OCI-LY3 (cell line): ENCODE measurements around the gene RHD.
"Not testable (repeated sequence)": the region's sequence is repeated elsewhere in the genome, so short reads cannot be mapped to it uniquely, and the experiment has no call there.

Experiments used
- H2AFZ ChIP-seq: fragments of 200-600, 300-600 bp; shearing (Covaris generic); 2 replicates; pipeline ENCODE4 v1.6.0; 2014; ENCODE audit warnings: antibody characterized with exemption, low read depth, low read length
- H3K27ac ChIP-seq: fragments of 200-600, 300-600 bp; sonication (generic); 2 replicates; pipeline ENCODE4 v1.5.1; 2014; ENCODE audit warnings: mild to moderate bottlenecking, low read length, moderate library complexity, mixed read lengths
- H3K27me3 ChIP-seq: fragments of 200-600, 300-600 bp; sonication (generic); 2 replicates; pipeline ENCODE4 v1.6.1; 2014; ENCODE audit warnings: low read depth, low read length, mixed read lengths
- H3K36me3 ChIP-seq: fragments of 200-600, 300-600 bp; sonication (generic); replicated peaks from 2 replicates; pipeline ENCODE3; 2014; ENCODE audit warnings: low read depth, low read length, mixed read lengths
- H3K4me1 ChIP-seq: fragments of 300-600, 200-600 bp; sonication (generic); 2 replicates; pipeline ENCODE4 v1.6.1; 2014; ENCODE audit warnings: low read length, mixed read lengths
- H3K4me2 ChIP-seq: fragments of 200-600, 300-600 bp; sonication (generic); 2 replicates; pipeline ENCODE4 v1.6.1; 2014; ENCODE audit warnings: low read length, mixed read lengths
- H3K4me3 ChIP-seq: fragments of 300-600, 200-600 bp; sonication (generic); 2 replicates; pipeline ENCODE4 v1.5.1; 2014; ENCODE audit warnings: antibody characterized with exemption, mild to moderate bottlenecking, low read length, moderate library complexity
- H3K79me2 ChIP-seq: fragments of 300-600, 200-600 bp; shearing (Covaris generic); 2 replicates; pipeline ENCODE4 v1.6.1; 2014; ENCODE audit warnings: mild to moderate bottlenecking, low read length, mixed read lengths
- H3K9ac ChIP-seq: fragments of 300-600, 200-600 bp; shearing (Covaris generic); 2 replicates; pipeline ENCODE4 v1.6.0; 2014; ENCODE audit warnings: mild to moderate bottlenecking, low read length, moderate library complexity
- H3K9me3 ChIP-seq: fragments of 200-600, 300-600 bp; shearing (Covaris generic); 2 replicates; pipeline ENCODE4 v1.6.1; 2014; ENCODE audit warnings: low read length, mixed read lengths; ENCODE audit not compliant: insufficient read depth
- H4K20me1 ChIP-seq: fragments of 200-600, 300-600 bp; sonication (generic); 2 replicates; pipeline ENCODE4 v1.6.1; 2016; ENCODE audit warnings: low read length, mixed read lengths; ENCODE audit not compliant: insufficient read depth

The RHD gene

DNA sequence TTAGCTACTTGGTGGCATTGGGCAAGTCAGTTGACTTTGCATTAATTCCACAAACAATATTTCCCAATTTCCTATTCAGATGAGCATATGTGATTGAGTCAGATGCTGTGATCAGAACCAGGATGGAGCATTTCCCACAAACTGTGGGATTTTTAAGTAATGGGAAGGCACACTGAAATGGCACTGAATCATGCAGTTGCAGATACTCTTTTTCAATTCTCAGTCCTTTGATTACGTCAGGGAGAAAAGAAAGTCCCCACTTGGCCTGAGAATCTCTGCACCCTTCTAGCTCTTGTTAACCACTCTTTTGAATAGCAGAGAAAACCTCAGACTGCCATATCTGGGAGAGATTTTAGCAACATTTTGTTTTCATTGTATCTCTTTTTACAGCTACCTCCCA lies 36.8 kb downstream of the RHD start:
- H3K27ac ChIP-seq: not testable (repeated sequence)

DNA sequence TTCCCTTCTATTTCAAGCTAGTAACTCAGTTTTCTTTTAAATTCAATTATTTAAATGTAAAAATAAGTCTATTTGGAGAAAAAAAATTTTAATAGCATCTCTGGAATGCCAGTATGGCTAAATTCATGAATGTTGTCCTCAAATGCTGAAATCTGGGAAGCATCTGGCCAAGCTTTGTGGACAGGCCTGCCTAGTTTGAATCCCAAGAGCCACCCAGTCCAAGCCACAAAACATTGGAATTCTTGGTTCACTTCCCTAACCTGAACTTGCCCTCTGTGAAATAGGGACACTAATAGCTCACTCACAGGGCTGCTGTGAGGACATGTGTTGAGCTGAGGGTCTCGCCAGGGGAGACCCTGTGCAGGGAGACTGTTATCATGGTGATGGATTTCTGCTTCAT lies 37.2 kb downstream of the RHD start:
- not testable (repeated sequence) for H3K4me1 ChIP-seq, H3K79me2 ChIP-seq, H3K4me2 ChIP-seq, H3K9me3 ChIP-seq, H3K36me3 ChIP-seq, H3K9ac ChIP-seq, H3K4me3 ChIP-seq, H3K27me3 ChIP-seq, H3K27ac ChIP-seq, H4K20me1 ChIP-seq, H2AFZ ChIP-seq

More for the DNA sequence above, 36.8 kb downstream of the RHD start:
- not testable (repeated sequence) for H2AFZ ChIP-seq, H3K36me3 ChIP-seq, H3K4me2 ChIP-seq, H3K79me2 ChIP-seq, H3K4me3 ChIP-seq, H3K9ac ChIP-seq, H3K4me1 ChIP-seq, H4K20me1 ChIP-seq, H3K9me3 ChIP-seq, H3K27me3 ChIP-seq

DNA sequence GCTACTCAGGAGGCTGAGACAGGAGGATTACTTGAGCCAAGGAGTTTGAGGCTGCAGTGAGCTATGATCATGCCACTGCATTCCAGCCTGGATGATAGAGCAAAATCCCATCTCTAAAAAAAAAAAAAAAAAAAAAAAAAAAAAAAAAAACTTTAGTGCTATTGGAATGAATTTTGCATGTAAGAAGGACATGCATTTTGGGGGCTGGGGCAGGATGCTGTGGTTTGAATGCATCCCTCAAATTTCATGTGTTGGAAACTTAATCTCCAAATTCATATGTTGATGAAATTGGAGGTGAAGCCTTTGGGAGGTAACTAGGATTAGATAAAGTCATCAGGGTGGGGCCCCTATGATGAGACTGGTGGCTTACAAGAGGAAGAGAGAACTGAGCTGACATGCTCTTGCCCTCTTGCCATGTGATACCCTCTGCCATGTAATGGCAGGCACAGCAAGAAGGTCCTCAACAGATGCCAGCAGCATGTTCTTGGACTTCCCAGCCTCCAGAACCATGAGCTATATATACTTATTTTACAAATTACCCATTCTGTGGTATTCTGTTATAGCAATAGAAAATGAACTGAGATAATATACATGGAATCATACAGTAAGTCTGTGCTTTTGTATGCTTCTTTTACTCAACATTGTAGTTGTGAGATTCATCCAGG lies 40.6 kb downstream of the RHD start:
- not testable (repeated sequence) for H3K4me2 ChIP-seq, H3K27me3 ChIP-seq, H3K4me1 ChIP-seq, H3K36me3 ChIP-seq, H3K27ac ChIP-seq, H4K20me1 ChIP-seq, H3K4me3 ChIP-seq, H3K9me3 ChIP-seq, H3K9ac ChIP-seq, H2AFZ ChIP-seq, H3K79me2 ChIP-seq

DNA sequence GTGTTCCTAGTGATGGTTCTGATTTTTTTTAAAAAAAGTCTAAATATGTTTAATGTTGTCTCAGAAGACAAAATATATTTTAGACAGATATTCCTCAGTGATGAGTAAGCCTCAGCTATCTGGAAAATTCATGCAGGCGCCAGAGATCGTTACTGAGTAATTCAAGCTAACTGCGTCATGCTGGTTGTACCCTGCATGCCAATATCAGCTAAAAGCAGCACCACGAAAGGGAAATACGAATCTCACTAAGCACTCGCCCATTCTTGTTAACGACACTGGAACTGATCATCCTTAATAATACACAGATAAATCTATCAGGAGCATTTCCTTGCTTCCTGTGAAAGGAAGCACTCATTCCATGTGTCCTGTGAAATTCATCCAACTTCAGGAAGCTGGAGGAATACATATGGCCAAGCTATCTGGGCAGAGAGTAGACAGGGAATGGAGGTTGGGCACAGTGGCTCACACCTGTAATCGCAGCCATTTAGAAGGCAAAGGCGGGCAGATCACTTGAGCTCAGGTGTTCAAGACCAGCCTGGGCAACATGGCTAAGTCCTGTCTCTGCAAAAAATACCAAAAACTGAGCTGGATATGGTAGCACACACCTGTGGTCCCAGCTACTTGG lies 48.1 kb downstream of the RHD start:
- not testable (repeated sequence) for H4K20me1 ChIP-seq, H3K9me3 ChIP-seq, H3K4me3 ChIP-seq, H3K36me3 ChIP-seq, H3K79me2 ChIP-seq, H3K9ac ChIP-seq, H2AFZ ChIP-seq, H3K27me3 ChIP-seq, H3K4me1 ChIP-seq, H3K27ac ChIP-seq, H3K4me2 ChIP-seq

DNA sequence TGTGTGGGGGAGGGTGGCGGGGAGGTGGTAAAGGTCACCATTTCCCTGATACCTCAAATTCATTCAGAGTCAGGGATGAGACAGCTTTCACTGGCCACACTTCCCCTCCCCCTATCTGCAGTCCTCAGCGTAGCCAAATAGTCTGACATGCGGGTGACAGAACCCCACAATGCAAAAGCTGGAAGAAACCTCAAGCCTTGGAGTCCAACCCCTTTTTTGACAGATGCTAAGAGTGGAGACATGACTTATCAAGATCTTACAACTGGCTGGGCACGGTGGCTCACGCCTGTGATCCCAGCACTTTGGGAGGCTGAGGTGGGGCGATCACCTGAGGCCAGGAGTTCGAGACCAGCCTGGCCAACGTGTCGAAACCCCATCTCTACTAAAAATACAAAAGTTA lies 49.8 kb downstream of the RHD start:
- H2AFZ ChIP-seq, H3K9ac ChIP-seq, H3K27ac ChIP-seq, H4K20me1 ChIP-seq, H3K4me3 ChIP-seq, H3K4me2 ChIP-seq, H3K36me3 ChIP-seq, H3K79me2 ChIP-seq, H3K4me1 ChIP-seq, H3K27me3 ChIP-seq, H3K9me3 ChIP-seq: not testable (repeated sequence)

DNA sequence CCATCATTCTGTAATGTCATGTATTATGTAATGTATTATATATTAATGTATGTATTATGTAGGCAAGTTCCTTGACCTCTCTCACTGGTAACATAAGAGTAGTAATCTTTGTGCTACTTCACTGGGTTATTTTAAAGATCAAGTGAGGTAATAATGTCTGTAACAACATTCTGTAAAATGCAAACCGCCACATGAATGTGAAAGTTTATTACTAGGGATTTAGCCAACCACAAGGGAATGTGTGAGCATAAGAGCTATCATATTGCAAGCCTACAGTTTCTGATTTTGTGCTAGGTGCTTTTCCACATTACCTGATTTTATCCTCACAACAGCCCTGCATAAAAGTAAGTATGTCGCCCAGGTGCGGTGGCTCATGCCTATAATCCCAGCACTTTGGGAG lies 52.1 kb downstream of the RHD start:
- not testable (repeated sequence) for H3K4me2 ChIP-seq, H3K9me3 ChIP-seq

DNA sequence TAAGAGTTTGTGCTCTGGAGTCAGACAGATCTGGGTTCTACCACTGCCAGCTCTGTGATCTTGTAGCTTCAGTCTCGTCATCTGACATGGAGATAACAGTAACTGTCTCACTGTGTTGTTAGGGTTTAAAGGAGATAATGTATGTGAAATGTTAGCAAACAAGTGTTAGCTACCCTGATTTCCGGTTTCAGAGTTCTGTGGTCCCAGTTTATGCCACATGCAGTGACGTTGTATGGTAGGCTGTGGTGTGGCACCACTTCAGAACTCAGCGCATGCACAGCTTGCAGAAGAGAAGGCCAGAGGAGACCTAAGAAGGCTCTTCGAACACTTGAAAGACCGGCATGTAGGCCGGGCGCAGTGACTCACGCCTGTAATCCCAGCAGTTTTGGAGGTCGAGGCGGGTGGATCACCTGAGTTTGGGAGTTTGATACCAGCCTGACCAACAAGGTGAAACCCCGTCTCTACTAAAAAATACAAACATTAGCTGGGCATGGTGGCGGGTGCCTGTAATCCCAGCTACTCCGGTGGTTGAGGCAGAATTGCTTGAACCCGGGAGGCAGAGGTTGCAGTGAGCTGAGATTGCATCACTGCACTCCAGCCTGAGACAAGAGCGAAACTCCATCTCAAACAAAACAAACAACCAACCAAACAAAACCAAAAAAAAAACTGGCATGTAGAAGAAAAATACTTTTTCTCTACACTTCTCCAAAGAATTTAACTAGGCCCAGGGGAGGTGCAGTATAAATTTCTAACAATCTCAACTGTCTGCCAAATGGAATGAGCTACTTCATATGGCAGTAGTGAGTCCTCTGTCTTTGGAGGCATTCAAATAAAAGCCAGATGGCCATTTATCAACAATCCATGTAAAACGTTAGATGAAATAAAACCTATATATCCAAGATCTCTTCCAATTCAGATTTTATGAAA lies 55.8 kb downstream of the RHD start:
- H2AFZ ChIP-seq, H3K27ac ChIP-seq, H3K9ac ChIP-seq, H3K27me3 ChIP-seq, H3K4me2 ChIP-seq, H3K4me3 ChIP-seq, H3K4me1 ChIP-seq, H4K20me1 ChIP-seq, H3K36me3 ChIP-seq, H3K79me2 ChIP-seq, H3K9me3 ChIP-seq: not testable (repeated sequence)

More for the DNA sequence above, 52.1 kb downstream of the RHD start:
- not testable (repeated sequence) for H3K9ac ChIP-seq, H2AFZ ChIP-seq, H3K4me3 ChIP-seq, H3K27ac ChIP-seq, H3K27me3 ChIP-seq, H3K79me2 ChIP-seq, H4K20me1 ChIP-seq, H3K36me3 ChIP-seq, H3K4me1 ChIP-seq

DNA sequence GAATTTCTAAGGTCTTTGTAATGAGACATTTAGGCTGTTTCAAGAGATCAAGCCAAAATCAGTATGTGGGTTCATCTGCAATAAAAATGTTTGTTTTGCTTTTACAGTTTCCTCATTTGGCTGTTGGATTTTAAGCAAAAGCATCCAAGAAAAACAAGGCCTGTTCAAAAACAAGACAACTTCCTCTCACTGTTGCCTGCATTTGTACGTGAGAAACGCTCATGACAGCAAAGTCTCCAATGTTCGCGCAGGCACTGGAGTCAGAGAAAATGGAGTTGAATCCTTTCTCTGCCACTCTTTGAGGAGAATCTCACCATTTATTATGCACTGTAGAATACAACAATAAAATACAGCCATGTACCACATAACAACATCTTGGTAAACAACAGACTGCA lies 56.5 kb downstream of the RHD start:
- not testable (repeated sequence) for H3K9me3 ChIP-seq, H3K36me3 ChIP-seq, H3K79me2 ChIP-seq, H3K4me3 ChIP-seq, H4K20me1 ChIP-seq, H3K4me1 ChIP-seq, H3K4me2 ChIP-seq, H3K9ac ChIP-seq, H3K27me3 ChIP-seq, H3K27ac ChIP-seq, H2AFZ ChIP-seq

DNA sequence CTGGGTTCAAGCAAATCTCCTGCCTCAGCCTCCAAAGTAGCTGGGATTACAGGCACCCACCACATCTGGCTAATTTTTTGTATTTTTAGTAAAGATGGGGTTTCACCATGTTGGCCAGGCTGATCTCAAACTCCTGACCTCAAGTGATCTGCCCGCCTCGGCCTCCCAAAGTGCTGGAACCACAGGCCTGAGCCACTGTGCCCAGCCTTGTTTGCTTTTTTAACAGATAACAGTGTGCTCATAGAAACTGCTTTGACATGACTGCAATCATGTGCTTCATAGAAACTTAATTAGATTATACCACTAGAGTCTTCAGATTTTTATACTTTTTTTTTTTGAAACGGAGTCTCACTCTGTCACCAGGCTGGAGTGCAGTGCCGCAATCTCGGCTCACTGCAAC lies 57.0 kb downstream of the RHD start:
- not testable (repeated sequence) for H3K79me2 ChIP-seq, H4K20me1 ChIP-seq, H2AFZ ChIP-seq, H3K9me3 ChIP-seq, H3K4me3 ChIP-seq, H3K4me2 ChIP-seq, H3K27me3 ChIP-seq, H3K27ac ChIP-seq, H3K36me3 ChIP-seq, H3K9ac ChIP-seq, H3K4me1 ChIP-seq
